PC-3 (cell line): ENCODE data around the gene C5orf22.

Experiments
- CTCF ChIP-seq: fragments of 300-600 bp; sonication (generic); conservative IDR thresholded peaks from 2 replicates; pipeline ENCODE4 v1.5.1; 2017; ENCODE audit warnings: antibody characterized with exemption, low read depth, mild to moderate bottlenecking, low read length
- EZH2 ChIP-seq: fragments of 300-600 bp; sonication (generic); IDR thresholded peaks from one replicate; pipeline ENCODE4 v1.6.1; 2017; ENCODE audit warnings: antibody characterized with exemption, mild to moderate bottlenecking, low read length; ENCODE audit not compliant: unreplicated experiment

GRCh38 chr5:31530541-31531265, 1.4 kb upstream of the C5orf22 start:
- no peak for TF ChIP-seq CTCF
- no peak for TF ChIP-seq EZH2
